ENCODE results near the gene PRLR.

DNA sequence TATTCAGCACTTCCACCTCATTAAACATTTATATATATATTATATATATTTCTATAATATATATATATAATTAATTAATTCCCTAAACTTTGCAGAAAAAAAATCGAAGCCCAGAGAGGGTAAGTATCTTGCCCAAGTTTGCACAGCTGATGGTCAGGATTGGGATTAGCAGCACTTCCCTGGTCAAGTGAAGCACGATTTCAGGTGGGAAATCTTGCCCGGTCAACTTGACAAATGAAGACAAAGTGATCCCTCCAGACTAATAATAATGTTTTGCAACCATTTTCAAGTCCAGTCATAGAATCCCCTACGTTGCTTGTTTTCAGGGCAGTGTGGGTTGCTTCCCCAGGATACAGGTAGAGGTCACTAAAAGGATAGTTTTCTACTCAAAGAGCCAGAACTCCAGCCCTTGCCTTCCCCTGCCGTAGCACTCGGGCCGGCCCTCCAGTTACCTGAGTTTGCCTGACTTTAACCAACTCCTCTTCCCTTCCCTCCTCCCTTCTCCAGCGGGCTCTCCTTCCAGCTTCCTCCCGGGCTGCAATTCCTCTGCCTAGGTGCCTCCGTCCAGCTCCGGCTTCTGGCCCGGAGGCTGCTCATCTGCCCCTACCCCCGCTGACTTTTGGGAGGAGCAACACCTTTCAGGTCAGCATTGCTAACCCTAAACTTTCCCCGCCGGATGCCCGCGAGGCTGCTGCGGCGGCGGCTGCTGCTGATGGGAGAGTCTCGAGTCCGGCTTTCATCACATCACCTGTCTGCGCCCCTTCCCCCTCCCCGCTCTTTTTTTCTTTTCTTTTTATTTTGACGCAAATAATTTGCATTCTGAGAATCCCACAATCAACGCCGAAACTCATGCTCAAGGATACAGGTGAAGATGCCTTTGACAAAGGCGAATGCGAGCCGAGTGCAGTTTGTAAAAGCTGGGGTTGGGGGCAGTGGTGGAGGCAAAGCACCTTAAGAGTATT lies 930 bp downstream of the PRLR start:
- TF ChIP-seq, protein P1, sequence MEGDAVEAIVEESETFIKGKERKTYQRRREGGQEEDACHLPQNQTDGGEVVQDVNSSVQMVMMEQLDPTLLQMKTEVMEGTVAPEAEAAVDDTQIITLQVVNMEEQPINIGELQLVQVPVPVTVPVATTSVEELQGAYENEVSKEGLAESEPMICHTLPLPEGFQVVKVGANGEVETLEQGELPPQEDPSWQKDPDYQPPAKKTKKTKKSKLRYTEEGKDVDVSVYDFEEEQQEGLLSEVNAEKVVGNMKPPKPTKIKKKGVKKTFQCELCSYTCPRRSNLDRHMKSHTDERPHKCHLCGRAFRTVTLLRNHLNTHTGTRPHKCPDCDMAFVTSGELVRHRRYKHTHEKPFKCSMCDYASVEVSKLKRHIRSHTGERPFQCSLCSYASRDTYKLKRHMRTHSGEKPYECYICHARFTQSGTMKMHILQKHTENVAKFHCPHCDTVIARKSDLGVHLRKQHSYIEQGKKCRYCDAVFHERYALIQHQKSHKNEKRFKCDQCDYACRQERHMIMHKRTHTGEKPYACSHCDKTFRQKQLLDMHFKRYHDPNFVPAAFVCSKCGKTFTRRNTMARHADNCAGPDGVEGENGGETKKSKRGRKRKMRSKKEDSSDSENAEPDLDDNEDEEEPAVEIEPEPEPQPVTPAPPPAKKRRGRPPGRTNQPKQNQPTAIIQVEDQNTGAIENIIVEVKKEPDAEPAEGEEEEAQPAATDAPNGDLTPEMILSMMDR (IDR thresholded peaks at IDR 0.05; ENCODE audit: low read depth, low read length, poor library complexity, severe bottlenecking), result no peak
- no peak for TF ChIP-seq EZH2phosphoT487 (IDR thresholded peaks at IDR 0.05; ENCODE audit: borderline replicate concordance, low read length)

Measured in DOHH2 (cell line).